Cerebellar cortex (tissue), 1 donor: ENCODE results near the gene C8A.

Experiments used
- DNase-seq: peaks from one replicate; pipeline ENCODE4 v3.0.0-alpha.2; 2015; ENCODE audit warnings: low spot score

Gene C8A

DNA sequence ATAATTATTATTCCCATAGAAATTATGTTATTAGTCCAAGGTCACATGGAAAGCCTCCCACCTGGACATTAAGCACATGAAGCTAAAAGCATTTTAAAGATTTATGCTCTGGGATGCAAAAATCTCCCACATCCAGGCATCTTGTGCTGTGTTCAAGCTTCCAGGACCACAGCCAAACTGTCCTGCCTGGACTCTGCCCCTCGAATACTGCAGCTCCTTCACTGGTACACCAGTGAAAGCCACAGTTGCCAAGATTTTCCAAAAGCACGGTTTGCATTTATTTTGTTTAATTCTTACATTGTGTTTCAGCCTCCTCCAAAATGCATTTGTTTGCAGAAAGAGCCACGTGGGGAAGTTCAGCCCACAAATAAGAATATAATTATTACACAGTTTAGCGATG, 72.6 kb downstream of the C8A start:
- no peak for DNase-seq

GRCh38 chr1:56927986-56928385, 73.4 kb downstream of the C8A start:
- DNase-seq, result no peak

DNA sequence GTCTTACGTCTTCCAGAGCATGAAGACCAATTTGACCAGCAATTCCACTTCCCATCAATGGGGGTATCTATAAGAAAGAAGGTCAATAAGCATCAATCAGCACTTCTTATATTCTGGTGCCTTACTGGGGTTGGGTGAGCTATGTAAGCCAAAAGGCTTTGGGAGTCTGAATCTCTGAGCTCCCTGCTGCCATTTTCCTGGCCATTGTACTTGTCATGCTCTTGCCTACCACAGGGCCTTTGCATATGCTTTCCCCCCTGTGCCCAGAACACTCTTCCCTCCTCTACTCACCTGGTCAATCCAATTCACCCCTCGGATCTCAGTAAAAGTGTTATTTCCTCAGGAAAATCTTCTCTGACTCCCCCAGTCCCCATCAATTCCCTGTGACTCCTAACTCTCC, 74.9 kb downstream of the C8A start:
- no peak for DNase-seq

DNA sequence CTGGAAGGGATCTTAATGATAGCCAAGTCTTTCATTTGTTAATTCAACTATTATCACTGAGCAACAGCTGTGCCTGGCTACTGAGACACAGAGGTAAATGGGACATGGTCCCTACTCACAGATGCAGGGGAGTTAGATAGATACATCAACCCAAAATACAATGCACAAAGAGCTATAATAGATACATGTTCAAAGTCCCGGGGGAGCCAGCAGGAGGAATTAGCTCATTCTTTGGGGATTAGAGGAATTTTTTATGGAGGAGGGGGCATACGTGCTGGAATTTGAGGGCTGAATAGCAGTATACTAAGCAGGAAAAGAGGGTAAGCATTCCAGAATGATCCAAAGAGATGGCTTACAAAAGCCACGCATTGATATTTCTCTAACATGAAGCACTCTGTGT, 76.6 kb downstream of the C8A start:
- no peak for DNase-seq

DNA sequence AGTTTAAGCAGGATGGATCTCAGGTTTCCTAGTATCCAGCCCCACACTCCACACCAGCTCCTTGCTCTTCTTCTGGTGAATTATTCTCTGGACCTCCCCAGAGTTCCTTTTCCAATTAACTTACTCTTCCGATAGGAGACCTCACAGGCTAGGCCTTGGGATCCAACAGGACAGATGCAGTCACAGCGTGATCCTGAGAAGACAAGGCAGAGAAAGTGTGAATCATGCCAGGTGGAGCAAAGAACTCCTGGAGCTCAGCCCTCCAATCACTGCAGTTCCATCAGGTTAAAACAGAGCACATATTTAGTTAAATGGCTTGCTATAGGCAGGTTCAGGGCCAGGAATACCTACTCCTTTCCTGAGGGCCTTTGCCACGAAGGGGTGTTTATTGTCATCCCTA, 77.1 kb downstream of the C8A start:
- DNase-seq, result peak; percentile 97

DNA sequence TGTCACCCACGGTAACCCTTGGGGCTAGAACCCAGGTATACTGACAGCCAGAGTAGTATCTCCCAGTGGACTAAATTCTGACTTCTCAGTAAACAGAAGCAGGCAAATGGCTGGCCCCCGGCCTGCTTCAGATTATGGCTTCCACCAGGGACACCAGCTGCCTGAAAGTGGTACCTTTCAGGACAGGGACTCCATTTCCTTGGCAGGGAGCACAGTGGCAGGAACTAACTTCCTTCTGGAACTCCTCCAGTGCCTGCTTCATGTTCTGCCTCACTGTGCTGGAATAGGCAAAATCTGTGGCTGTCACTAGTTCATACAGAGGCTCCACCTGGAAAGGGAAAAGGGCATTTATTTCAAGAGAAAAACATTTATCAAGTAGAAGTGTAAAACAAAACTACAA, 78.6 kb downstream of the C8A start:
- DNase-seq, result peak; percentile 95

DNA sequence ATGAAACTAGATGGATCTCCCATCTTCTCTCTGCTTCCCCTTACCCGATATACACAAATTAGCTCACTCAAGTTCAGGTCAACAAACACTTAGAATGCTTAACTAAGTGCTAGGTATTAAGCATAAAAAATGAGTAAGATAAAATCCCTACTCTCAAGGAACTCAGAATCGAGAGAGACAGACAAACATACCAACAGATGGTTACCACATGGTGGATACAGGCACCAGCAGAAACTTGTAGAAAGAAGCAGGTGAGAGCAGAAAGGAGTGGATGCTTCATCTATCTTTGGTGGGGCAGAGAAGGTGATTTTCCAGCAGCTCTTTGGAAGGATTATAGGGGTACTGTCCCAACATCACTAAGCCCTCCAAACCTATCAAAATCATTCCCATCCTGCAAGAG, 79.0 kb downstream of the C8A start:
- no peak for DNase-seq

- no peak for DNase-seq
Measured at GRCh38 chr1:56934430-56935060, 79.9 kb downstream of the C8A start.

DNA sequence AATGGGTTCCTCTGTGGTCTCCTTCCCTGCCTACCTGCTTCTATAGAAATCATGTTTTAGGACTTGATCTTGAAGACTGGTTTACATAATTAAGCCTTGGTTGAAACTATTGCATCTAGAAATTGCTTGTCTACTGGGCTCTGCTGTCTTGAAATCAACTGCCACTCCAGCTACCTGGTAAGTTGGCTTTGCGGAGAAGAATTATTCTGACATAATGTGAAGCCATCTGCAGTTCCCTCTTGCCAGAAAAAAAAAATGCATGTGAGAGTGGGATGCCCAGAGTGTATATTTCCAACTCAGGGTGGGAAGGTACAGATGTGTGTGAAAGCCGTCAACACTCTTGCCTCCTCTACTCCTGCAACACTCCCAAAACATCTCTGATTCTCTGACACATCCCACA, 84.0 kb downstream of the C8A start:
- peak; percentile 91 for DNase-seq

DNA sequence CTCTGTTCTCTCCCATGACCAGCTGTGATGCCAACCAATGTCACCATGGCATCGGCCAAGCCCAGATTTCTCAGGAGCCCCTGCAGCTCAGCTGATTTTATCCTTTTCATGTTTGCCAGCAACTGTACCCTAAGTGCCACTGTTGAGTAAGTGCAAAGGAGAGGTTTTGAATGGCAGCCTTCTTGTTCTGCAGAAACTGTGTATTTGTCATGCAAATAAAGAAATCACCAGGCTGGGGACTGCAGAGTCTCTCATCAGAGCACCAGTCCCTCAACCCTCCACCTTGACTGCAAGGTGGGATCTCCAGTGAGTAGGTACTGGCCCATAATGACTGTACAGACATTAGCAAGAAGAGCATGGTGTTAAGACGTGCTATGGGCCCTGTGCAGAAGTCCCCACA, 84.6 kb downstream of the C8A start:
- DNase-seq, result no peak

DNA sequence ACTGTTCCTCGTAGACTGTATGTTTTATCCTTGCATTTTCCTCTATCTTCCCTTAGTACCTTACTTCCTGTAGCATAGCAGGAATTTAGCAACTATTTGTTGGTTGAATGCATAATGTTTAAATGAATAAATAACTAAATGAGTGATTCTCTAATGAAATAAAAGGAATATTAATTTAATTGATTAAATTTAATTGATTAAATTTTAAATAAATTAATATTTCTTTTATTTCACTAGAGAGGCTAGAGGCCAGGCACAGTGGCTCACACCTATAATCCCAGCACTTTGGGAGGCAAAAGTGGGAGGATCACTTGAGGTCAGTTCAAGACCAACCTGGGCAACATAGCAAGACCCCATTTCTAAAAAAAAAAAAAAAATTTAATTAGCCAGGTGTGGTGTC, 85.4 kb downstream of the C8A start:
- no peak for DNase-seq

- no peak for DNase-seq
Measured at GRCh38 chr1:56948403-56949023, 93.9 kb downstream of the C8A start.

GRCh38 chr1:56952501-56952900, 97.9 kb downstream of the C8A start:
- DNase-seq, result no peak

DNA sequence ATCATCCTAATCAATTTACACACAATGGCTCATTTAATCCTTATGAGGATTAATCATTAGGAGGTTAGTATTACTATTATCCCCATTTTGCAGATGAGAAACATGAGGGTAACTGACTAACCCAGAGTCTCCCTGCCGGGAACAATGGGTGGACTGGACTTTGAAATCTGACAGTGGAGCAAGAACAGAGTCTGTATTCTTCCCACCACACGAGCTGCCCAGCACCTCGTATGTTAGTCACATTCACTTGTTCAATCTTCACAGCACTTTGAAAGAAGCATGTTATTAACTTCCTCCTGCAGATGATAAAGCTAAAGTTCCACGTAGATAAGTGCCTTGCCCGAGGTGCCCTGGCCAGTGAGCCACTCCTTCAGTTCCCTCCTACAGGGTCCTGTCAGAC, 98.8 kb downstream of the C8A start:
- no peak for DNase-seq

DNA sequence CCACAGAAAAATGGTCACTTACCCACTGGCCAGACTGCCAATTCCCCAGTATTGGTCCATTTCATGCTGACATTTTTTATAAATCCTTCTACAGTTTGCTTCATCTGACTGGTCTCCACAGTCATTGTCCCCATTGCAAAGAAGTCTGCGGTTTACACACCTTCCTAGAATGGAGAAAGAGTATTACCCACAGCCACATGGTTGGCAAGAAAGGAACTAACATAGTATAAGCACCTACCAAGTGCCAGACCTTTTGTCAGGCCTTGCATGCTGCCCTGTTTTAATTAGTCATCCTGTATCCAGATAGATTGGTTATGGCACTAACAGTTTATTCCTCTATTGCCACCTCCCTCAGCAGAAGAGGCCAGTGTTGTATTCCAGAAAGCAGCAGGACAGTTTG, 100.1 kb downstream of the C8A start:
- DNase-seq, result no peak

DNA sequence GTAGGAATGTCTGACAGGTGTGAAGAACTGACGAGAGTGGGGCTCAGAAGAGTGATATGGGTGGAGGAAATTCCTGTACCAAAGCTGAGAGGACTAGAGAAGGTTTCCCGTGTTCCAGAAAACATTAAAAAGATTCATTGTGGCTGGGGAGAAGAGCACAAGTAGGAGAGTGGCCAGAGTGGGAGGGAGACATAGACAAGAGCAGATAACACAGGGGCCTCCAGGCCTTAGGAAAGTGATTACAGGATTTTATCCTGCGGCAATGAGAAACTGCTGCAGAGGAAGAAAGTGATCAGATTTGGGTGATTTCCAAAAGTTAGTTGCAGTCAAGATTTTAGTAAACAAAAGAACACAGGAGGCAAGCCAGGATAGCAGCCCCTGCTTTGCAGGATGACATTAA, 103.3 kb downstream of the C8A start:
- no peak for DNase-seq

- DNase-seq, result no peak
Measured at GRCh38 chr1:56958526-56958925, 103.9 kb downstream of the C8A start.

DNA sequence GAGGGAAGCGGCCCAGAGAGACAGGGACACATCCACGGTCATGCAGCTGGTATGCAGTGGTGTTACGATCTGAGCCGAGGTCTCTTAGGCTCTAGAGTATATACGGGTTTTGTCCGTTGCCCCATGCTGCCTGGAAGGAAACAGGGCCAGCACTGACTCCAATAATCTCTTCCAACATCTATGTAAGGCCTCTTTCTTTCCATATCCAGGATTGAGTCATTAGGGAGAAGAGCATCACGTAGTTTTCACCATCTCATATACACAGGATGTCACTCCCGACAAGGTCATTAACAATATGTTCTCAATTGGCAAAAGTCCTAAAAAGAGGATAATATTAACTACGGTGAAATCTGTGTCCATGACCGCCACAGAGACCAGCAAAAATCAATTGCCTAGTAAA, 106.8 kb downstream of the C8A start:
- no peak for DNase-seq

DNA sequence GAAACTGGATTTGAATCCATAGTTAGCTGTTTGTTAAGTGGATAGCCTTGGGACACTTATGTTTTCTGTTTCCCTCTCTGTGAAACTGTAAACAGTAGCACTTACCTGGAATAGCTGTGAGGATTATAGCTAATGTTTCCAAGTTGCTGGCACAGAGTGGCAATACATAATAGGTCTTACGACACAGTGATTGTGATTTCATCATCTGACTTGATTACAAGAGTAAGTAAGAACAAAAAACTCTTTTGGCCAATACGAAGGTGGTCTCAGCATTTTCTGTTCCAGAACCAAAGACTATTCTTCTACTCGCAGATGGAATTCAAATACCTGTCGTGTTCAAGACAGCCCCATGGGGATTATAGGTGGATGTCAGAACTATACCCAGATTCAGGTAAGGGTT, 109.1 kb downstream of the C8A start:
- DNase-seq, result no peak

DNA sequence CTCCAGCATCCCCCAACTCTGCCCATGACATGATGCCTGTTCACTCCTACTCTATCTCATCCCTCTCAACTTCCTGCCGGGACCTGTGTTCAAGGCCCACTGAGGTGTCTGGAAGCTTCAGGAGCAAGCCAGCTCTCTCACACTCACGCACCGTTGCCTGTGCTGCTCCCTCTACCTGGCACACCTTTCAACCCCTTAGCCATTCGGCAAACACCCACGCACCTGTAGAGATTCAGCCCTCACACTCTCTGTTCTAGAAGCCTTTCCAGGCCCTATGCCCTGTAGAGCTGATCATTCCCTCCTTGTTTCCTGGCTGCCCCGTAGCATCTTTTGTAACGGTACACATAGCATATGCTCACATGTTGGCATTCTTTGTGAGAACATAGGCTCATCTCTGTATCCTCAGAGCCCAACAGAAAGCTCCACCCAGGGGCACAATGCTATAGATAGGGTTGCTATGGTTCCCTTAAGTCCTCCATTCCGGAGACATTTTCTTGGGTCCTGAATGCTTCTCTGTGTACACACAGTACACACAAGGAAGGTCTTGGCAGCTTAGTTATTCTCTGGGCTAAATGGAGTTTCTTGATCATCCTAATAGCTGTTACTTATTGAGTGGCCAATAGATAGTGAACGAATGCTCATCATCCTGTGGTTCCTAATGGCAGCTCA, 109.9 kb downstream of the C8A start:
- DNase-seq, result no peak

DNA sequence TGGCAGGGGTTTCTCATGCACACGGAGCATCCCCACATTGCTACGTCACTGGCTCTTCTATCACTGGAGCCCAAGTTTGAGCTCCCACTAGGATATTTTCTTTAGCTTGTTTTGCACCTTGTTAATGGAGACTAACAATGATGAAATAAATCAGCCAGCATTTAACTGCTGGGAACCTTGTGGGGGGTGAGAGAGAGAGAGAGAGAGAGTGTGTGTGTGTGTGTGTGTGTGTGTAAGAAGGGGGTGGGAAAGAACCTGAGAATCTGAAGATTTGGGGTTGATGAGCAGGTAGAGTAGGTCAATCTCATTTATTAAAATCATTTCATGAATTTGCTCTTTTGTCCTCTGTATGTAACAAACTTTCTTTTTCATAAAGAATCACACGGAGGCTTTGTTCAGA, 110.6 kb downstream of the C8A start:
- DNase-seq, result no peak

- no peak for DNase-seq
Measured at GRCh38 chr1:56965916-56966697, 111.5 kb downstream of the C8A start, which contains the start of gene C8B. TSS of gene C8B (minus strand) at chr1:56966015. CDS start at chr1:56965948, 67 bp downstream.

- no peak for DNase-seq
Measured at GRCh38 chr1:56966698-56966999, 112.1 kb downstream of the C8A start.
